Mesodermal cell (in vitro differentiated cells): Measurements from ENCODE around the gene ZNF654.

Experiments
- H3K27ac ChIP-seq: 2 replicates; pipeline ENCODE4 v1.7.0; 2013; ENCODE audit warnings: mild to moderate bottlenecking, low read depth, low read length, moderate library complexity; ENCODE audit not compliant: severe bottlenecking
- H3K36me3 ChIP-seq: 2 replicates; pipeline ENCODE4 v1.7.1; 2013; ENCODE audit warnings: mild to moderate bottlenecking, low read length, moderate library complexity; ENCODE audit not compliant: control insufficient read depth, insufficient read depth
- H3K4me1 ChIP-seq: one replicate; pipeline ENCODE4 v1.7.1; 2013; ENCODE audit warnings: mild to moderate bottlenecking, low read length; ENCODE audit not compliant: insufficient read depth, control insufficient read depth, poor library complexity, severe bottlenecking
- H3K4me3 ChIP-seq: 2 replicates; pipeline ENCODE4 v1.7.0; 2013; ENCODE audit warnings: low read length, control low read depth, mild to moderate bottlenecking; ENCODE audit not compliant: insufficient read depth, poor library complexity, severe bottlenecking; ENCODE audit errors: extremely low read depth
- H3K9me3 ChIP-seq: 2 replicates; pipeline ENCODE4 v1.7.1; 2013; ENCODE audit warnings: mild to moderate bottlenecking, low read length, moderate library complexity; ENCODE audit not compliant: control insufficient read depth
- WGBS, 2 experiments: methylation state at CpG; one replicate each; pipeline ENCODE4 v1.1.5; 2013; ENCODE audit warnings: missing lambda C conversion rate in 2 of 2; ENCODE audit not compliant: insufficient coverage in 2 of 2; 5-methylcytosine and 5-hydroxymethylcytosine counted together

Gene ZNF654

DNA sequence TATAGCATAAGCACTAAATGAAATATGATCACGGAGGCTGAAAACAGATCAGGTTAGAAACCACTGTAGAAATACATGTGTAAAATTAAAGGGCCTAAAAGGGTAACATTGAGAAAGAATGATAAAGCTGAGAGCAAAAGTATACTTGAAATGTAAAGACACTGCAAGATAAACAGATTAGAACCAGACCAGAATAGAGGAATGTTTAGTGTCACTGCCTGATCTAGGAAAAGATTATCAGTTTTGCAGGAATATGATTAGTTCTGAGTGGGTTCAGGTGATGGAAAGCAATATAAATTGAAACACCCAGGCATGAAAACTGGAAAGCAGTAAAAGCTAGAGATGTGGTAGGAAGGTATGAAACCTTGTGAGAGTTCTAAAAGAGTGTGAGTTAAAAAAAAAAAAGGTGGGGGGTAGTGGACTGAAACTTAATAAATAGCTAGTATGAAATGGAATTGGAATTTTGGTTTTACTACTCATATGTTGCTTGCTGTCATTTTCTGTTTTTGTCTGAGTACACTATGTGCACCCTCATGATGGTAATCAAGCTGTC is 74.7 kb downstream of the ZNF654 start:
- peak overlapping the region; percentile 52 for H3K27ac ChIP-seq
- WGBS, 2 experiments: no CpG with 5 or more reads among the region's 1 CpG
- peaks cover 10% of the 10 kb centered on the region for H3K36me3 ChIP-seq
- H3K4me1 ChIP-seq: peaks cover 24% of the 10 kb centered on the region
- H3K9me3 ChIP-seq: no peaks in the 10 kb centered on the region
- H3K4me3 ChIP-seq: no peak overlapping the region

- no CpG with 5 or more reads among the region's 1 CpG for WGBS, 2 experiments
- Histone ChIP-seq H3K9me3 (no peaks in the 10 kb centered on the region), H3K4me3 (no peak overlapping the region), H3K27ac (no peak overlapping the region), H3K4me1 (peaks cover 12% of the 10 kb centered on the region), H3K36me3 (peaks cover 31% of the 10 kb centered on the region)
These were observed 78.8 kb downstream of the ZNF654 start for GRCh38 chr3:88137836-88138235.

- 100% methylated on average over 2 of the region's 4 CpGs; no CpG with 5 or more reads in 1 of the 2 experiments for WGBS, 2 experiments
- H3K4me3 ChIP-seq: no peak overlapping the region
- no peaks in the 10 kb centered on the region for H3K9me3 ChIP-seq
- no peak overlapping the region for H3K27ac ChIP-seq
- H3K4me1 ChIP-seq: peaks cover 4% of the 10 kb centered on the region
- peaks cover 29% of the 10 kb centered on the region for H3K36me3 ChIP-seq
These were observed 82.5 kb downstream of the ZNF654 start for GRCh38 chr3:88141458-88142083.

- WGBS, 2 experiments: 50 to 59% methylated on average over 1 to 2 of the region's 3 CpGs
- Histone ChIP-seq H3K27ac (no peak overlapping the region), H3K4me3 (no peak overlapping the region), H3K36me3 (peaks cover 24% of the 10 kb centered on the region), H3K4me1 (peaks cover 4% of the 10 kb centered on the region), H3K9me3 (no peaks in the 10 kb centered on the region)
These were observed 83.1 kb downstream of the ZNF654 start for GRCh38 chr3:88142094-88142624.

DNA sequence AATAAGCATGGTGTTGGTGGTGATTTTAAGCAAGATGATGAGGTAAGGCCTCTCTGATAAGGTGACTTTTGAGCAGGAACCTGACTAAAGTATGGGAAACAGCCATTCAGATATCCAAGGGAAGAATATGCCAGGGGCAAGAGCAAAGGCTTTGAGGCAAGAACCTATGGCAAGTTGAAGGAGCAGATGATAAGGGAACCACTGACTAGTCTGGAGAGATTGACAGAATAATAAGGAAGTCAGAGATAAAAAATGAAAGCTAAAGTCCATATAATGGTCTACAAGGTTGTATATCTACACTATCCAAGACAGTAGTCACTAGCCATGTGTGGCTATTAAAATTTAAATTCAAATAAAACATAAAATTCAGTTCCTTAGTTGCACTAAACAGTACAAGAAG is 88.2 kb downstream of the ZNF654 start:
- Histone ChIP-seq H3K36me3 (no peaks in the 10 kb centered on the region), H3K27ac (no peak overlapping the region), H3K4me1 (no peaks in the 10 kb centered on the region), H3K9me3 (no peaks in the 10 kb centered on the region), H3K4me3 (no peak overlapping the region)

GRCh38 chr3:88148651-88149050 is 89.6 kb downstream of the ZNF654 start:
- Histone ChIP-seq H3K9me3 (no peaks in the 10 kb centered on the region), H3K4me1 (no peaks in the 10 kb centered on the region), H3K36me3 (peaks cover 8% of the 10 kb centered on the region), H3K4me3 (peak overlapping the region; percentile 90), H3K27ac (no peak overlapping the region)
- WGBS, 2 experiments: 85 to 90% methylated on average over 13 to 16 of the region's 17 CpGs

- no peaks in the 10 kb centered on the region for H3K4me1 ChIP-seq
- H3K27ac ChIP-seq: no peak overlapping the region
- H3K4me3 ChIP-seq: peak overlapping the region; percentile 90
- 0% methylated on average over 7 to 12 of the region's 16 CpGs for WGBS, 2 experiments
- H3K9me3 ChIP-seq: no peaks in the 10 kb centered on the region
- H3K36me3 ChIP-seq: peaks cover 12% of the 10 kb centered on the region
These were observed 90.0 kb downstream of the ZNF654 start for GRCh38 chr3:88149101-88149508.

GRCh38 chr3:88149509-88150362 is 90.7 kb downstream of the ZNF654 start, which contains the start of gene C3orf38:
C3orf38 (plus strand) TSS chr3:88149959; CDS start chr3:88150053, 94 bp downstream.
- Histone ChIP-seq H3K27ac (peak within 1 kb of the TSS; percentile 91), H3K4me3 (peak within 1 kb of the TSS; percentile 90), H3K9me3 (no peaks in the 10 kb centered on the region), H3K36me3 (peaks cover 19% of the 10 kb centered on the region), H3K4me1 (no peaks in the 10 kb centered on the region)
- 0% methylated on average over 41 to 45 of the region's 57 CpGs for WGBS, 2 experiments

DNA sequence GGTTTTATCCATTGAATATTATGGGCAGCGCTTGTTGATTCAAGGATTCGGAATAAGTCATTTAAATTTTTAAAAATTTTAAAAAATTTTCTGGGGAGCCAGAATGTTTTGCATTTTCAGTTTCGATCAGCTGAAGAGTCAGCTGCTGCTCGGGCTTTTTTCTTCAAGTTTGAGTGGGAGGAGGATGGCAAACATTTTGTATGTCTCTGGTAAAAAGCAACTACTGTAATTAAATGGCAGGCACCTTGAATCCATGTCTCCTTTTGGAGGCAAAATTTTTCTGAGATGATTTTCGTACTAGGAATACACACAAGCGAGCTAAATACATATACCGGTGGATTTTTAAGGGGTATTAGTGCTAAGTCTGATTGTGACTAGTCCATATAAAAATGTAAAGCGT is 91.3 kb downstream of the ZNF654 start:
- Histone ChIP-seq H3K4me3 (peak overlapping the region; percentile 90), H3K9me3 (no peaks in the 10 kb centered on the region), H3K36me3 (peaks cover 23% of the 10 kb centered on the region), H3K4me1 (no peaks in the 10 kb centered on the region), H3K27ac (peak overlapping the region; percentile 91)
- WGBS, 2 experiments: 0% methylated on average over 2 to 3 of the region's 8 CpGs

DNA sequence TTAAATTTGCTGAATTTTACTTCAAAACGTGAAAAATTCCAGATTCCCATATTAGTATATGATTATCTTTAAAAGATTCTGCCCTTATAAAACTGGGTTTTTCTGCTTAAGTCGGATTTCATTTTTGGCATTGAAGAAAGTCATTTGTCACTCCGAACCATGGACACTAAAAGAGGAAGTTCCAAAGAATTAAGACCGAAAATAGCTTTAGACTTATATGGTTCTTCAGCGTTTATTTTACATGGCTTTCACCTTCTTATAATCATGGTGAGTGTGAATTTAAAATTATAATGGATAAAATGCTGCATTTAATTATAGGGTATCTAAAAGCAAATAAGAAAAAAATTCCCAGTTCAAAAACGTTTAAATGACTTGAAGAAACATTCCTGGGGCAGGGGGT is 91.8 kb downstream of the ZNF654 start:
- H3K36me3 ChIP-seq: peaks cover 27% of the 10 kb centered on the region
- H3K4me1 ChIP-seq: no peaks in the 10 kb centered on the region
- no peaks in the 10 kb centered on the region for H3K9me3 ChIP-seq
- WGBS, 2 experiments: 6 to 20% methylated on average over 1 to 3 of the region's 6 CpGs
- peak overlapping the region; percentile 91 for H3K27ac ChIP-seq
- peak overlapping the region; percentile 90 for H3K4me3 ChIP-seq
